NCI-H187 treated with DMSO at 0.1 percent for 48 hours (cell line): ENCODE measurements around the gene F5.

Source experiments
- DNase-seq: peaks from one replicate; lab custom pipeline; 2025; lab: John Stamatoyannopoulos, UW

Gene F5

GRCh38 chr1:169586395-169587255 is at the start of gene F5:
Gene F5 (minus strand): TSS chr1:169586481. CDS start chr1:169586386, 95 bp downstream.
- no peak for DNase-seq

- DNase-seq: no peak
Observed at GRCh38 chr1:169634877-169635276, 48.6 kb upstream of the F5 start.

- DNase-seq: no peak
Observed at GRCh38 chr1:169634145-169634544, 47.9 kb upstream of the F5 start.

- DNase-seq: no peak
Observed at GRCh38 chr1:169631249-169631648, 45.0 kb upstream of the F5 start.

- no peak for DNase-seq
Observed at GRCh38 chr1:169630006-169630405, 43.7 kb upstream of the F5 start, which contains the start of gene SELP. Gene SELP (minus strand): TSS chr1:169630124. CDS start chr1:169630074, 50 bp downstream.

GRCh38 chr1:169624912-169625311 is 38.6 kb upstream of the F5 start:
- no peak for DNase-seq

- DNase-seq: no peak
Observed at GRCh38 chr1:169624122-169624521, 37.8 kb upstream of the F5 start.

- no peak for DNase-seq
Observed at GRCh38 chr1:169623132-169623926, 37.0 kb upstream of the F5 start.

- no peak for DNase-seq
Observed at GRCh38 chr1:169620565-169620964, 34.3 kb upstream of the F5 start.

- DNase-seq: no peak
Observed at GRCh38 chr1:169618367-169618766, 32.1 kb upstream of the F5 start.

- no peak for DNase-seq
Observed at GRCh38 chr1:169615803-169616202, 29.5 kb upstream of the F5 start.

- no peak for DNase-seq
Observed at GRCh38 chr1:169610858-169611257, 24.6 kb upstream of the F5 start.

GRCh38 chr1:169610108-169610507 is 23.8 kb upstream of the F5 start:
- no peak for DNase-seq

- no peak for DNase-seq
Observed at GRCh38 chr1:169608226-169608625, 21.9 kb upstream of the F5 start.

GRCh38 chr1:169604781-169605560 is 18.7 kb upstream of the F5 start:
- DNase-seq: no peak

GRCh38 chr1:169601096-169601881 is 15.0 kb upstream of the F5 start:
- DNase-seq: no peak

- DNase-seq: no peak
Observed at GRCh38 chr1:169595764-169596711, 9.8 kb upstream of the F5 start.

- no peak for DNase-seq
Observed at GRCh38 chr1:169594391-169594790, 8.1 kb upstream of the F5 start.

- DNase-seq: no peak
Observed at GRCh38 chr1:169590932-169591331, 4.7 kb upstream of the F5 start.

GRCh38 chr1:169588785-169589485 is 2.7 kb upstream of the F5 start:
- DNase-seq: no peak
